PFSK-1 (cell line): Measurements from ENCODE around the gene TMEFF1.

Source experiments
- FOXP2 ChIP-seq: optimal IDR thresholded peaks from 2 replicates; pipeline ENCODE3; 2011; ENCODE audit warnings: borderline replicate concordance, control low read depth, inconsistent platforms; ENCODE audit not compliant: insufficient read depth; ENCODE audit errors: extremely low read length, extremely low read depth
- POLR2AphosphoS5 ChIP-seq: IDR thresholded peaks from 2 replicates; pipeline ENCODE4 v1.6.1; 2012; ENCODE audit warnings: low read depth, mild to moderate bottlenecking, control low read depth, low read length, moderate library complexity
- SIN3A ChIP-seq: IDR thresholded peaks from 2 replicates; pipeline ENCODE4 v1.6.1; 2012; ENCODE audit warnings: mild to moderate bottlenecking, low read length, moderate library complexity, borderline replicate concordance; ENCODE audit not compliant: insufficient read depth
- TAF1 ChIP-seq: IDR thresholded peaks from 2 replicates; pipeline ENCODE4 v1.6.1; 2012; ENCODE audit warnings: low read length, control low read depth, borderline replicate concordance; ENCODE audit not compliant: insufficient read depth
- TF ChIP-seq, protein P1 (sequence below), 2 experiments: IDR thresholded peaks; 2 replicates each; pipeline versions ENCODE4 v1.6.1 to v1.8.0; 2011 to 2012; ENCODE audit warnings: low read depth in 2 of 2, low read length in 2 of 2, control low read depth in 1 of 2, inconsistent platforms in 1 of 2, mild to moderate bottlenecking in 1 of 2, moderate library complexity in 1 of 2; ENCODE audit not compliant: insufficient read depth in 1 of 2

Gene TMEFF1

DNA sequence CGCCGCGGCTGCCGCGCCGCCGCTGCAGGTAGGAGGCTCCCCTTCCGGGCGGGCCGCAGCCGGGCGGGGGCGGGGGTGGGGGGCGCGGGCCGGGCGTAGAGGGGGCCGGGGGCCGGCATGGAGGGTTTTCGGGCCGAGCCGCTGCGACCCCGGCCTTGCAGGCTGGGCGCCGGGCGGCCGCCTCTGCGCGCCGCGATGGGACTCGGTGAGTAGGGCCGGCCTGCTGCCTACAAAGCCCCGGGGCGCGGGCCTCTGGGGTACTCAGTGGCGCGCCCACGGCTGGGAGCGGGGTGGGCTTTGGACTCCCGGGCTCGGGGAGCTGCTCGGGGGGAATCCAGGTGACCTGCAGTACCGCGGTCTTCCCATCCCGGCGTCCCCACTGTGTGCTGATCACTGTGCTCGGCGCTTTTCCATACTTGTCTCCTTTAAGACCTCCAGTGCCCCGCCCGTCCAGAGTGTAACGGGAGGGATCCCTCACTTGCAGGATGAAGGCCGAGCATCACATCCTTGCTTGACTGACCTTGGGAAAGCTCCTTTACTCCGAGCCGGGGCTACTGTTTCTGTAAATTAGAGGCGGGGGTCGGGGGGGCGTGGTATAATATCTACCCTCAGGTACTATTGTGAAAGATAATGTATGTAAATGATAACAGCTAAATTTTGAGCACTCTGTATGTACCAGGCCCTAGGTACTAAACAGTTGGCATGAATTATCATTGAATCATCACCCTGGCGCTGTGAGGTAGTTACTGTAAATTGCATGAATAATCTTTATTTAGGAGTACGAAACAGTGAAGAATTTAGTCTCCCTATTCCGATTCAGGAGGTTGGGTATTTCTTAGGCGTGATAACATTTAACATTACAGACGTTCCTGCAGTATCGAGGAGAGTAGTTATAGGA is 45.3 kb upstream of the TMEFF1 start:
- TF ChIP-seq POLR2AphosphoS5: no peak
- TF ChIP-seq TAF1: peak; percentile 52; the same call in 1 of the 2 replicates

DNA sequence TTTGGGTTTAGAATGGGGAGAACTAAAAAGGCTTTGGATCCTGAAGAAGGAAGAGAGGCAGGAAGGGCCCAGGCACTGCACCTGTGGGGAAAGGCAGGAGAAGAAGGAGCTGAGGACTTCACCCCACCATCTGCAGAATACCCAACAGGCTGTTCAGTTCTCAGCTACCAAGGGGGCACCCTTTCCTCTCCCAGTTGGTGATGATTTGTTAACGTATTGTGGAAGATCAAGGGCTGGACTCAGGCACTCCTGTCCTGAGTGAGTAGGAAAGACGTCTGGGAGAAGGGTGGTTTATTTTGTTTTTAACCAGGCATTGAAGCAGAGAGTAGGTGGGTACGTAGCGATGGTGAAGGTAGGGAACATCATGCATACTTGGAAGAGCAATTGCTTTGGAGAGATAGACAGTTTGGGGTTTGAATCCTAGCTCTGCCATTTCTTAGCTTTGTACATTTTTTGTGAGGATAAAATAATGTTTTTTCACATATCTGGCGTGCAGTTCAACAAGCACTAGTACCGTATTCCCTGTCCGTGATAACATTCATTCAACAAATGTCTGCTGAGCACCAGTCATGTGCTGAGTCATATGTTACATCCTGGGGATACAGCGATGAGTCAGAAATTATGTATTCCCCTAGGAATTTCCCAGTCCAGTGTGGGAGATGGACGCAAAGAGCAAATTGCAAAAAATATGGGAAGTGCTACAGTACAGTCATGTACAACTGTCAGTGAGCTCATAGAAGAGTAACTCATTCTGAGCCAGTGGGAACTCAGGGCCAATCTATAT is 43.9 kb upstream of the TMEFF1 start:
- TF ChIP-seq POLR2AphosphoS5 (peak; percentile 38; the same call in 1 of the 2 replicates), SIN3A (no peak), TAF1 (peak; percentile 17; the same call in 1 of the 2 replicates), FOXP2 (no peak)
- TF ChIP-seq, protein P1, sequence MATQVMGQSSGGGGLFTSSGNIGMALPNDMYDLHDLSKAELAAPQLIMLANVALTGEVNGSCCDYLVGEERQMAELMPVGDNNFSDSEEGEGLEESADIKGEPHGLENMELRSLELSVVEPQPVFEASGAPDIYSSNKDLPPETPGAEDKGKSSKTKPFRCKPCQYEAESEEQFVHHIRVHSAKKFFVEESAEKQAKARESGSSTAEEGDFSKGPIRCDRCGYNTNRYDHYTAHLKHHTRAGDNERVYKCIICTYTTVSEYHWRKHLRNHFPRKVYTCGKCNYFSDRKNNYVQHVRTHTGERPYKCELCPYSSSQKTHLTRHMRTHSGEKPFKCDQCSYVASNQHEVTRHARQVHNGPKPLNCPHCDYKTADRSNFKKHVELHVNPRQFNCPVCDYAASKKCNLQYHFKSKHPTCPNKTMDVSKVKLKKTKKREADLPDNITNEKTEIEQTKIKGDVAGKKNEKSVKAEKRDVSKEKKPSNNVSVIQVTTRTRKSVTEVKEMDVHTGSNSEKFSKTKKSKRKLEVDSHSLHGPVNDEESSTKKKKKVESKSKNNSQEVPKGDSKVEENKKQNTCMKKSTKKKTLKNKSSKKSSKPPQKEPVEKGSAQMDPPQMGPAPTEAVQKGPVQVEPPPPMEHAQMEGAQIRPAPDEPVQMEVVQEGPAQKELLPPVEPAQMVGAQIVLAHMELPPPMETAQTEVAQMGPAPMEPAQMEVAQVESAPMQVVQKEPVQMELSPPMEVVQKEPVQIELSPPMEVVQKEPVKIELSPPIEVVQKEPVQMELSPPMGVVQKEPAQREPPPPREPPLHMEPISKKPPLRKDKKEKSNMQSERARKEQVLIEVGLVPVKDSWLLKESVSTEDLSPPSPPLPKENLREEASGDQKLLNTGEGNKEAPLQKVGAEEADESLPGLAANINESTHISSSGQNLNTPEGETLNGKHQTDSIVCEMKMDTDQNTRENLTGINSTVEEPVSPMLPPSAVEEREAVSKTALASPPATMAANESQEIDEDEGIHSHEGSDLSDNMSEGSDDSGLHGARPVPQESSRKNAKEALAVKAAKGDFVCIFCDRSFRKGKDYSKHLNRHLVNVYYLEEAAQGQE (IDR thresholded peaks at IDR 0.05; ENCODE audit: insufficient read depth in 1 of 2, low read depth in 2 of 2, low read length in 2 of 2): no peak

DNA sequence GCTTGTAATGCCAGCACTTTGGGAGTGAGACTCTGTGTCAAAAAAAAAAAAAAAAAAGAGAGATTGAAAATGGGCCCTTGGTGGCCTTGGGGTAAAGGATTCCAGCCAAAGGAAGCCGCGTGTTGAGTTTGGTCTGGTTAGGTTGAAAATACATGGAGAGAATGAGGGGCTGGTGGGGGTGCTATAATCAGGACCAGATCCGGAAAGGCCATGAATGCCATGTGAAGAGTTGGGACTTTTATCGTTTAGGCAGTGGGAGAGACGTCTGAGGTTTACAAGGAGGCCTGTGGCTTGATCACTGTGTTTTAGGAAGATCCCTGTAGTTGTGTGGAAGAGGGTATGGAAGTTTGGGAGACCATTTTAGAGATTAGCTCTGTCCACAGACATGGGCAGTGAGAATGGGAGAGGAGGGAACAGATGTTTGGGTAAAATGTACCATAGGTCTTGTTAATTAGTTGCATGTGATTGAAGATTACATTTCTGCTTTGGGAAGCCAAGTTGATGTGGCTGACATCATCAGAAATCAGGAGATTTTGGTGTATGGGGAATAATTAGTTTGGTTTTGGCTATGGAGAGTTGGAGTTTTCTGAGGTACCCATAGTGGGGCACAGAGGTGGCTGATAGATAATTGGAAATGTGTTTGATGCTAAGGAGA is 42.5 kb upstream of the TMEFF1 start:
- TF ChIP-seq, protein P1 (IDR thresholded peaks at IDR 0.05; ENCODE audit: insufficient read depth in 1 of 2, low read depth in 2 of 2, low read length in 2 of 2): no peak
- no peak for TF ChIP-seq FOXP2
- no peak for TF ChIP-seq POLR2AphosphoS5
- TF ChIP-seq TAF1: no peak
- TF ChIP-seq SIN3A: no peak

DNA sequence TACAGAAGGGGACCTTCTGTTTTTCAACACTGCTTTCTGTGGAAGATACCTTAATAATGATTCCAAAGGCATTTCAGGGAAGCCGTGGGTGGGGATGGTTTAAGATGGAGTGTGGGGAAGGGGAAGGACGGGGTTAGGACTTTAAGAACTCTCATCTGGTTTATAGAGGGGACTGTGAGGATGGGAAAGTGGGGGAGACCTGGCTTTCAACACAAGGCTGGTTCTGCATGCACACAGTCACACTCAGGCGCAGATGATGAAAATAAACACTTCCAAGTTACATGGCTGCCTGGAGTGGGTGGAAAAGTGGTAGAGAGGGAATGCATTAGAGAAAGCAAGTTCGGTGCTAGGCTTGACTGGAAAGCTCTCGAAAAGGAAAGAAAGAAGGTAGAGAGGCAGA is 41.1 kb upstream of the TMEFF1 start:
- TF ChIP-seq POLR2AphosphoS5 (no peak), FOXP2 (no peak), TAF1 (no peak), SIN3A (no peak)
- TF ChIP-seq, protein P1 (IDR thresholded peaks at IDR 0.05; ENCODE audit: insufficient read depth in 1 of 2, low read depth in 2 of 2, low read length in 2 of 2): no peak

DNA sequence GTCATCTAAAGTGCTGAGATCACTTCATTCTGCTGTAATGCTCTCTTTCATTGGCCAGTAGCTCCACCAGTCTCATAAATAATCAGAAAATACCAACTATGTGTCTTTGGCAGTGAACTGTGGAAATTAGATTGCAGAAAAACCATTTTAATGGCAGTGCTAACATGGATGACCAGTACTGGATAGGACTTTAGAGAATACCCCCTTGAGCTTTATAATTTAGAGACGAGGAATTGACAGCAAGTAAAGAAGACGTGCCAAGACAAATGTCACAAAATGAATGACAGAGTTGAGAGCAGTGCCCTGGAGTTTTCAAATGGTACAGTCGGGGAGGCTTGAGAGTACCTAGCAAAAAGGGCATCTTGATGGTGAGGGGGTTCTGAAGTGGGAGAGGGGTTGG is 40.2 kb upstream of the TMEFF1 start:
- no peak for TF ChIP-seq POLR2AphosphoS5
- TF ChIP-seq, protein P1 (IDR thresholded peaks at IDR 0.05; ENCODE audit: insufficient read depth in 1 of 2, low read depth in 2 of 2, low read length in 2 of 2): no peak
- TF ChIP-seq TAF1: no peak
- no peak for TF ChIP-seq FOXP2
- no peak for TF ChIP-seq SIN3A
